Measurements from ENCODE around the gene MDC1.
"Not testable (repeated sequence)": the region's sequence is repeated elsewhere in the genome, so short reads cannot be mapped to it uniquely, and the experiment has no call there.

DNA sequence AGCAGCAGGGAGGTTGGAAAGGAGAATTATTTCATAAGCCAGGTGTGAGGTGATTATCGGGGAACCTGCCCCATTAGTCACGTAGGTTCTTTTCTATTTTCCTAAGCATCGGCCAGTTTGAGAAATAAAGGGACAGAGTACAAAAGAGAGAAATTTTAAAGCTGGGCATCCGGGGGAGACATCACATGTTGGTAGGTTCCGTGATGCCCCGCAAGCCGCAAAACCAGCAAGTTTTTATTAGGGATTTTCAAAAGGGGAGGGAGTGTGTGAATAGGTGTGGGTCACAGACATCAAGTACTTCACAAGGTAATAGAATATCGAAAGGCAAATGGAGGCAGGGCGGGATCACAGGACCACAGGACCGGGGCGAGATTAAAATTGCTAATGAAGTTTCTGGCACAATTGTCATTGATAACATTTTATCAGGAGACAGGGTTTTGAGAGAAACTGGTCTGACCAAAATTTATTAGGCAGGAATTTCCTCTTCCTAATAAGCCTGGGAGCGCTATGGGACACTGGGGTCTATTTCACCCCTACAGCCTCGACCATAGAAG, 47.5 kb upstream of the MDC1 start:
- TF ChIP-seq, protein P1, sequence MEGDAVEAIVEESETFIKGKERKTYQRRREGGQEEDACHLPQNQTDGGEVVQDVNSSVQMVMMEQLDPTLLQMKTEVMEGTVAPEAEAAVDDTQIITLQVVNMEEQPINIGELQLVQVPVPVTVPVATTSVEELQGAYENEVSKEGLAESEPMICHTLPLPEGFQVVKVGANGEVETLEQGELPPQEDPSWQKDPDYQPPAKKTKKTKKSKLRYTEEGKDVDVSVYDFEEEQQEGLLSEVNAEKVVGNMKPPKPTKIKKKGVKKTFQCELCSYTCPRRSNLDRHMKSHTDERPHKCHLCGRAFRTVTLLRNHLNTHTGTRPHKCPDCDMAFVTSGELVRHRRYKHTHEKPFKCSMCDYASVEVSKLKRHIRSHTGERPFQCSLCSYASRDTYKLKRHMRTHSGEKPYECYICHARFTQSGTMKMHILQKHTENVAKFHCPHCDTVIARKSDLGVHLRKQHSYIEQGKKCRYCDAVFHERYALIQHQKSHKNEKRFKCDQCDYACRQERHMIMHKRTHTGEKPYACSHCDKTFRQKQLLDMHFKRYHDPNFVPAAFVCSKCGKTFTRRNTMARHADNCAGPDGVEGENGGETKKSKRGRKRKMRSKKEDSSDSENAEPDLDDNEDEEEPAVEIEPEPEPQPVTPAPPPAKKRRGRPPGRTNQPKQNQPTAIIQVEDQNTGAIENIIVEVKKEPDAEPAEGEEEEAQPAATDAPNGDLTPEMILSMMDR (IDR thresholded peaks at IDR 0.05), result not testable (repeated sequence)
- TF ChIP-seq, protein P2, sequence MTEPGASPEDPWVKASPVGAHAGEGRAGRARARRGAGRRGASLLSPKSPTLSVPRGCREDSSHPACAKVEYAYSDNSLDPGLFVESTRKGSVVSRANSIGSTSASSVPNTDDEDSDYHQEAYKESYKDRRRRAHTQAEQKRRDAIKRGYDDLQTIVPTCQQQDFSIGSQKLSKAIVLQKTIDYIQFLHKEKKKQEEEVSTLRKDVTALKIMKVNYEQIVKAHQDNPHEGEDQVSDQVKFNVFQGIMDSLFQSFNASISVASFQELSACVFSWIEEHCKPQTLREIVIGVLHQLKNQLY (CRISPR knock-in tag; IDR thresholded peaks at IDR 0.05), result not testable (repeated sequence)
- TF ChIP-seq IRF2 (CRISPR knock-in tag; IDR thresholded peaks at IDR 0.05; ENCODE audit: borderline replicate concordance, low read depth); PRRX2 (CRISPR knock-in tag; IDR thresholded peaks at IDR 0.05); RORB (CRISPR knock-in tag; IDR thresholded peaks at IDR 0.05); GTF2I (CRISPR knock-in tag; conservative IDR thresholded peaks at IDR 0.05); KAT7 (CRISPR knock-in tag; IDR thresholded peaks at IDR 0.05; ENCODE audit: borderline replicate concordance); NR2C2 (CRISPR knock-in tag; IDR thresholded peaks at IDR 0.05): not testable (repeated sequence)
- TF ChIP-seq, protein P3, sequence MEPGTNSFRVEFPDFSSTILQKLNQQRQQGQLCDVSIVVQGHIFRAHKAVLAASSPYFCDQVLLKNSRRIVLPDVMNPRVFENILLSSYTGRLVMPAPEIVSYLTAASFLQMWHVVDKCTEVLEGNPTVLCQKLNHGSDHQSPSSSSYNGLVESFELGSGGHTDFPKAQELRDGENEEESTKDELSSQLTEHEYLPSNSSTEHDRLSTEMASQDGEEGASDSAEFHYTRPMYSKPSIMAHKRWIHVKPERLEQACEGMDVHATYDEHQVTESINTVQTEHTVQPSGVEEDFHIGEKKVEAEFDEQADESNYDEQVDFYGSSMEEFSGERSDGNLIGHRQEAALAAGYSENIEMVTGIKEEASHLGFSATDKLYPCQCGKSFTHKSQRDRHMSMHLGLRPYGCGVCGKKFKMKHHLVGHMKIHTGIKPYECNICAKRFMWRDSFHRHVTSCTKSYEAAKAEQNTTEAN (CRISPR knock-in tag; IDR thresholded peaks at IDR 0.05), result not testable (repeated sequence)
- TF ChIP-seq, protein P4, sequence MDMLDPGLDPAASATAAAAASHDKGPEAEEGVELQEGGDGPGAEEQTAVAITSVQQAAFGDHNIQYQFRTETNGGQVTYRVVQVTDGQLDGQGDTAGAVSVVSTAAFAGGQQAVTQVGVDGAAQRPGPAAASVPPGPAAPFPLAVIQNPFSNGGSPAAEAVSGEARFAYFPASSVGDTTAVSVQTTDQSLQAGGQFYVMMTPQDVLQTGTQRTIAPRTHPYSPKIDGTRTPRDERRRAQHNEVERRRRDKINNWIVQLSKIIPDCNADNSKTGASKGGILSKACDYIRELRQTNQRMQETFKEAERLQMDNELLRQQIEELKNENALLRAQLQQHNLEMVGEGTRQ (CRISPR knock-in tag; IDR thresholded peaks at IDR 0.05), result not testable (repeated sequence)
- TF ChIP-seq ETV6 (CRISPR knock-in tag; IDR thresholded peaks at IDR 0.05), result 0 out of 2 replicates have a peak, but pooled peaks have one; percentile 23
- TF ChIP-seq, protein P5, sequence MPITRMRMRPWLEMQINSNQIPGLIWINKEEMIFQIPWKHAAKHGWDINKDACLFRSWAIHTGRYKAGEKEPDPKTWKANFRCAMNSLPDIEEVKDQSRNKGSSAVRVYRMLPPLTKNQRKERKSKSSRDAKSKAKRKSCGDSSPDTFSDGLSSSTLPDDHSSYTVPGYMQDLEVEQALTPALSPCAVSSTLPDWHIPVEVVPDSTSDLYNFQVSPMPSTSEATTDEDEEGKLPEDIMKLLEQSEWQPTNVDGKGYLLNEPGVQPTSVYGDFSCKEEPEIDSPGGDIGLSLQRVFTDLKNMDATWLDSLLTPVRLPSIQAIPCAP (CRISPR knock-in tag; IDR thresholded peaks at IDR 0.05), result not testable (repeated sequence)
- TF ChIP-seq, protein P6, sequence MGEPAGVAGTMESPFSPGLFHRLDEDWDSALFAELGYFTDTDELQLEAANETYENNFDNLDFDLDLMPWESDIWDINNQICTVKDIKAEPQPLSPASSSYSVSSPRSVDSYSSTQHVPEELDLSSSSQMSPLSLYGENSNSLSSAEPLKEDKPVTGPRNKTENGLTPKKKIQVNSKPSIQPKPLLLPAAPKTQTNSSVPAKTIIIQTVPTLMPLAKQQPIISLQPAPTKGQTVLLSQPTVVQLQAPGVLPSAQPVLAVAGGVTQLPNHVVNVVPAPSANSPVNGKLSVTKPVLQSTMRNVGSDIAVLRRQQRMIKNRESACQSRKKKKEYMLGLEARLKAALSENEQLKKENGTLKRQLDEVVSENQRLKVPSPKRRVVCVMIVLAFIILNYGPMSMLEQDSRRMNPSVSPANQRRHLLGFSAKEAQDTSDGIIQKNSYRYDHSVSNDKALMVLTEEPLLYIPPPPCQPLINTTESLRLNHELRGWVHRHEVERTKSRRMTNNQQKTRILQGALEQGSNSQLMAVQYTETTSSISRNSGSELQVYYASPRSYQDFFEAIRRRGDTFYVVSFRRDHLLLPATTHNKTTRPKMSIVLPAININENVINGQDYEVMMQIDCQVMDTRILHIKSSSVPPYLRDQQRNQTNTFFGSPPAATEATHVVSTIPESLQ (CRISPR knock-in tag; IDR thresholded peaks at IDR 0.05), result not testable (repeated sequence)
